Neuronal stem cell (in vitro differentiated cells): ENCODE data around the gene RPL38.

Experiments
- DNase-seq: peaks from one replicate; pipeline ENCODE4 v3.0.0-alpha.2; 2013; ENCODE audit warnings: low spot score
- H2AFZ ChIP-seq: one replicate; pipeline ENCODE4 v1.6.1; 2013; ENCODE audit warnings: mild to moderate bottlenecking, low read length, inconsistent platforms
- H2AK5ac ChIP-seq: 2 replicates; pipeline ENCODE4 v1.6.1; 2013; ENCODE audit warnings: low read depth, mild to moderate bottlenecking, inconsistent platforms, low read length, moderate library complexity, mixed read lengths
- H2BK120ac ChIP-seq: 2 replicates; pipeline ENCODE4 v1.6.1; 2013; ENCODE audit warnings: low read depth, mild to moderate bottlenecking, inconsistent platforms, low read length, moderate library complexity, mixed read lengths
- H2BK12ac ChIP-seq: one replicate; pipeline ENCODE4 v1.6.1; 2013; ENCODE audit warnings: low read length, inconsistent platforms
- H2BK15ac ChIP-seq: 2 replicates; pipeline ENCODE4 v1.6.1; 2013; ENCODE audit warnings: mild to moderate bottlenecking, low read length, inconsistent platforms, mixed read lengths
- H2BK5ac ChIP-seq: one replicate; pipeline ENCODE4 v1.6.1; 2013; ENCODE audit warnings: inconsistent platforms, mild to moderate bottlenecking, low read length, moderate library complexity
- H3K14ac ChIP-seq: one replicate; pipeline ENCODE4 v1.6.1; 2013; ENCODE audit warnings: low read length, inconsistent platforms
- H3K18ac ChIP-seq: 2 replicates; pipeline ENCODE4 v1.6.1; 2013; ENCODE audit warnings: low read length, inconsistent platforms
- H3K23ac ChIP-seq: 2 replicates; pipeline ENCODE4 v1.6.1; 2013; ENCODE audit warnings: low read depth, mild to moderate bottlenecking, mixed read lengths, low read length, inconsistent platforms; ENCODE audit not compliant: poor library complexity
- H3K27ac ChIP-seq: replicated peaks from 3 replicates; pipeline ENCODE4 v1.5.1; 2013; ENCODE audit warnings: low read length, inconsistent platforms
- H3K27me3 ChIP-seq, 3 experiments: 2 replicates each; pipeline ENCODE4 v1.6.1; 2013; ENCODE audit warnings: low read length in 3 of 3, mild to moderate bottlenecking in 2 of 3, inconsistent platforms in 1 of 3, low read depth in 1 of 3, mixed read lengths in 1 of 3, moderate library complexity in 1 of 3; ENCODE audit not compliant: control insufficient read depth in 3 of 3, insufficient read depth in 3 of 3
- H3K36me3 ChIP-seq, 2 donors: replicated peaks in 1 of 2; 2 replicates each; pipeline ENCODE4 v1.6.1; 2013; ENCODE audit warnings: low read length in 2 of 2; ENCODE audit not compliant: control insufficient read depth in 2 of 2, insufficient read depth in 2 of 2
- H3K4ac ChIP-seq: 2 replicates; pipeline ENCODE4 v1.6.1; 2013; ENCODE audit warnings: inconsistent platforms, mild to moderate bottlenecking, low read length, moderate library complexity
- H3K4me1 ChIP-seq, 2 donors: 1 replicate in 1 of 2; 2 replicates in 1 of 2; pipeline ENCODE4 v1.6.1; 2013; ENCODE audit warnings: low read length in 2 of 2, low read depth in 1 of 2; ENCODE audit not compliant: control insufficient read depth in 2 of 2, insufficient read depth in 1 of 2
- H3K4me2 ChIP-seq: one replicate; pipeline ENCODE4 v1.6.1; 2013; ENCODE audit warnings: mild to moderate bottlenecking, low read length, inconsistent platforms; ENCODE audit not compliant: insufficient read depth, poor library complexity, severe bottlenecking
- H3K4me3 ChIP-seq, 2 donors: 2 replicates each; pipeline ENCODE4 v1.5.1; 2013; ENCODE audit warnings: low read length in 2 of 2, mild to moderate bottlenecking in 2 of 2, inconsistent platforms in 1 of 2, moderate library complexity in 1 of 2
- H3K79me1 ChIP-seq: one replicate; pipeline ENCODE4 v1.6.1; 2013; ENCODE audit warnings: low read depth, mild to moderate bottlenecking, inconsistent platforms, low read length, moderate library complexity
- H3K9ac ChIP-seq: one replicate; pipeline ENCODE4 v1.6.1; 2013; ENCODE audit warnings: mild to moderate bottlenecking, low read depth, low read length, inconsistent platforms; ENCODE audit not compliant: poor library complexity
- H3K9me3 ChIP-seq, 2 donors: replicated peaks in 1 of 2; 2 replicates each; pipeline versions ENCODE3 to v1.6.1; 2013; ENCODE audit warnings: low read length in 2 of 2, mild to moderate bottlenecking in 2 of 2, inconsistent platforms in 1 of 2, low read depth in 1 of 2, mixed read lengths in 1 of 2, moderate library complexity in 1 of 2; ENCODE audit not compliant: control insufficient read depth in 2 of 2, insufficient read depth in 1 of 2
- H4K8ac ChIP-seq: one replicate; pipeline ENCODE4 v1.6.1; 2013; ENCODE audit warnings: low read depth, mild to moderate bottlenecking, inconsistent platforms, low read length, moderate library complexity
- H4K91ac ChIP-seq: one replicate; pipeline ENCODE4 v1.6.1; 2013; ENCODE audit warnings: low read length, low read depth, mild to moderate bottlenecking, inconsistent platforms; ENCODE audit not compliant: poor library complexity
- WGBS, 2 donors: extraction: QIAGEN DNeasy Blood & Tissue Kit; methylation state at CpG; one replicate each; pipeline ENCODE4 v1.1.7; 2013; ENCODE audit warnings: missing lambda C conversion rate in 2 of 2, mixed read lengths in 1 of 2; ENCODE audit not compliant: insufficient read length in 2 of 2, insufficient replicate concordance in 1 of 2; ENCODE audit errors: extremely low coverage in 2 of 2; 5-methylcytosine and 5-hydroxymethylcytosine counted together

Gene RPL38

DNA sequence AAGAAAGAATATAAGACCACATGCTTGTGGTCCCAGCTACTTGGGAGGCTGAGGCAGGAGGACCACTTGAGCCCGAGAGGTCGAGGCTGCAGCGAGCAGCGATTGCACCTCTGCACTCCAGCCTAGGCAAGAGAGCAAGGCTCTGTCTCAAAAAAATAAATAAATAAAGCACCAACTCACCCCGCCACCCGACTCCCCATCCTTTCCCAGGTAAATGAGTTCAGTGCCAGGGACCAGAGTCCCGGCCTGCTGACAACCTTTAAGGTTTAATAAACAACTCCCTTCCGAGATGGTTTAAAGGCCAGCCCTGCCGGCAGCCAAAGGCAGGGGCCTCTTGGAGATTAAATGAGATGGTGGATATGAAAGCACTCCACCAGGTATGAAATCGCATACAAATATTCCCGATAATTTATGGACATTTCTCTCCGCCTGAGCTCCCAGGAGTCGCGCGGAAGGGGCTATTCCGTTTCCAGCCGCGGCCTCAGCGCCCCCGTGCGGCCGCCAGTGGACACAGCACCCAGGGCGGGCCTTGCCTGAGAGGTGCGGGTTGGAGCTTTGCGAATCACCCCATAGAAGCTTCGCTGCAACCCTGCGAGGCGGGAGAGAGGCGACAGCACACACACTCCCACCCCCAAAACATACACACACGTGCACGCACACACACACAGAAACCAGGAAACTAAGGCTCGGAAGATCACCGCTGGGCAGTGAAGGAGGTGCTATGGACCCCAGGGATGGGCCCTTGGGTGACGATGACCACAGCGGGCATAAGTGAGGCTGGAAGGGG is 4.0 kb upstream of the RPL38 start:
- Histone ChIP-seq H3K79me1 (no peaks in the 10 kb centered on the region), H3K27me3 (peaks cover 0 to 59% (median 5%) of the 10 kb centered on the region in 3 experiments), H3K14ac (no peak overlapping the region), H3K9ac (no peak overlapping the region), H4K91ac (no peak overlapping the region), H2AK5ac (no peak overlapping the region), H3K4me1 (peaks cover 12 to 15% of the 10 kb centered on the region in 2 donors), H3K23ac (no peak overlapping the region), H3K4ac (no peak overlapping the region), H2BK12ac (peak overlapping the region; percentile 65), H3K27ac (no peak overlapping the region), H3K4me3 (no peak overlapping the region), H2AFZ (peak overlapping the region; percentile 77), H2BK15ac (peak overlapping the region; percentile 13), H3K36me3 (peaks cover 0 to 6% of the 10 kb centered on the region in 2 donors), H3K9me3 (no peaks in the 10 kb centered on the region), H3K4me2 (no peak overlapping the region), H2BK5ac (no peak overlapping the region), H3K18ac (peak overlapping the region; percentile 89), H2BK120ac (no peak overlapping the region), H4K8ac (peak overlapping the region; percentile 94)
- WGBS, 2 donors: no CpG with 5 or more reads among the region's 35 CpGs
- DNase-seq: peak; percentile 65

DNA sequence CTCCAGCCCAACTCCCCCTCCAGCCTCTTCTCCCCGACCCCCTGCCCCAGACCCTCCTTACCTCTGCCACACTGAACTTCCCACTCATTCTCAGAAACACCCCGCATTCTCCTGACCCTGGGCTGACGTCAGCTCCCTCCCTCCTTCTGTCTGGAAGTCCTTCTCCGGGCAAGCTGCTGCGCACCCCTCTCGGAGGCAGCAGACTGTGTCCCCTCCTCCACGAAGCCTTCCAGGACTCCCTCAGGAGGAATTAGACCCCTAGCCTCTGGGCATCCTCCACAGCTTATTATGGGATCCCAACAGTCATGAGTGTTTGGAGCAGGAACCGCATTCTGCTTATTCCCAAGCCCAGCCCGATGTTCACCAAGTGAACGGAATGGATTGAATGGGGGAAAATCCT is 3.4 kb upstream of the RPL38 start:
- Histone ChIP-seq H2BK5ac (no peak overlapping the region), H3K18ac (peak overlapping the region; percentile 89), H2BK120ac (no peak overlapping the region), H3K27ac (no peak overlapping the region), H3K4me1 (peaks cover 12 to 21% of the 10 kb centered on the region in 2 donors), H3K79me1 (peaks cover 3% of the 10 kb centered on the region), H3K27me3 (peaks cover 0 to 53% (median 5%) of the 10 kb centered on the region in 3 experiments), H3K9ac (no peak overlapping the region), H4K91ac (no peak overlapping the region), H3K4ac (no peak overlapping the region), H3K9me3 (no peaks in the 10 kb centered on the region), H3K23ac (no peak overlapping the region), H2BK12ac (peak overlapping the region; percentile 65), H3K4me2 (no peak overlapping the region), H3K4me3 (no peak overlapping the region), H3K14ac (no peak overlapping the region), H3K36me3 (peaks cover 3 to 12% of the 10 kb centered on the region in 2 donors), H2AFZ (no peak overlapping the region), H4K8ac (no peak overlapping the region), H2BK15ac (peak overlapping the region; percentile 13), H2AK5ac (peak overlapping the region; percentile 84)
- no CpG with 5 or more reads among the region's 10 CpGs for WGBS, 2 donors
- no peak for DNase-seq

DNA sequence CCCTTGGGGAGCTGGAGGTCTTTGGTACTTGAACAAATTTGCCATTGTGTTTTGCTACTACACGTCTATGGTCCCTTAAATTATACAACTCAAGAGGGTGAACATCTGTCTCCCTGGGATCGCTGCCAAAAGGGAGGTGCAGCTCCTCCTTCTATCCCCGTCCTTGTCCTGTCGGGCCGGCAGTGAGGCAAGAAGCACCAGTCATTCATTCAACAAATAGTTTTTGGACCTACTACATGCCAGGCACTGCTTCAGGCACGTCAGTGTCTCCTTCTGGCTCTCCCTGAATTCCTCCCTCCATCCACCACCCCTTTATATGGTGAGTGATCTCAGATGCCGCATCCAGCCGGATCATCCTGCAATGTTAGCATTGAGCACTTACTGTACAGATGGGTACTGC is 2.2 kb upstream of the RPL38 start:
- H3K4me1 ChIP-seq: peaks cover 12 to 22% of the 10 kb centered on the region in 2 donors
- H2BK12ac ChIP-seq: peak overlapping the region; percentile 4
- H3K27me3 ChIP-seq: peaks cover 0 to 41% (median 5%) of the 10 kb centered on the region in 3 experiments
- WGBS, 2 donors: no CpG with 5 or more reads among the region's 8 CpGs
- H4K8ac ChIP-seq: no peak overlapping the region
- H2AFZ ChIP-seq: no peak overlapping the region
- no peak for DNase-seq
- H3K9ac ChIP-seq: no peak overlapping the region
- H2BK15ac ChIP-seq: no peak overlapping the region
- H3K18ac ChIP-seq: no peak overlapping the region
- no peak overlapping the region for H3K4me3 ChIP-seq
- no peak overlapping the region for H3K4me2 ChIP-seq
- H3K4ac ChIP-seq: no peak overlapping the region
- no peaks in the 10 kb centered on the region for H3K9me3 ChIP-seq
- no peak overlapping the region for H2BK120ac ChIP-seq
- H4K91ac ChIP-seq: no peak overlapping the region
- no peak overlapping the region for H3K14ac ChIP-seq
- no peak overlapping the region for H2AK5ac ChIP-seq
- no peak overlapping the region for H3K23ac ChIP-seq
- no peak overlapping the region for H3K27ac ChIP-seq
- peaks cover 11 to 23% of the 10 kb centered on the region in 2 donors for H3K36me3 ChIP-seq
- no peak overlapping the region for H2BK5ac ChIP-seq
- peaks cover 3% of the 10 kb centered on the region for H3K79me1 ChIP-seq

DNA sequence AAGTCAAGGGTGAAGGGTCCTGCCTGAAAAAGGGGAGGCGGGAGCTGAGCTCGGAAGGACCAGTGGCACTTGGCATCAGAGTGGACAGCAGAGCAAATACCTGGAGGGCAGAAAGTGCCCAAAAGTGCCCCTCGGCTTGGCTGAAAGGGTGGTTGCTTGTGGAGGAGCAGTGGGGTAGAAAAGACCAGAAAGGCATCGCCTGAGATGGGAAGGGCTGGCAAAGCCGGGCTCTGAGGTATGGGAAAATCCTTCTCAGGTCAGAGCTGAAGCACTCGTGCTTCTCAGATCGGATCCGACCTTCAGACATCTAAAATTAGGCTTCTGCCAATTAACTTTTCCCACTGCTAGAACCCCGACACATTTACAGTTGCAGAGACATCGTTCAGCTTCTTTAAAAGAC is 1.5 kb upstream of the RPL38 start:
- H3K4ac ChIP-seq: no peak overlapping the region
- no peak overlapping the region for H2AFZ ChIP-seq
- H2BK120ac ChIP-seq: no peak overlapping the region
- H3K4me2 ChIP-seq: no peak overlapping the region
- no peak overlapping the region for H3K18ac ChIP-seq
- H3K23ac ChIP-seq: no peak overlapping the region
- H3K4me1 ChIP-seq: peaks cover 7 to 18% of the 10 kb centered on the region in 2 donors
- H3K27ac ChIP-seq: no peak overlapping the region
- no peak overlapping the region for H3K9ac ChIP-seq
- no peak overlapping the region for H3K14ac ChIP-seq
- no peak overlapping the region for H2BK5ac ChIP-seq
- no peak overlapping the region for H2BK15ac ChIP-seq
- H2BK12ac ChIP-seq: no peak overlapping the region
- no peak overlapping the region for H4K91ac ChIP-seq
- no CpG with 5 or more reads among the region's 10 CpGs for WGBS, 2 donors
- H2AK5ac ChIP-seq: no peak overlapping the region
- peaks cover 0 to 34% (median 5%) of the 10 kb centered on the region in 3 experiments for H3K27me3 ChIP-seq
- no peak overlapping the region for H4K8ac ChIP-seq
- H3K4me3 ChIP-seq: no peak overlapping the region
- H3K79me1 ChIP-seq: peaks cover 5% of the 10 kb centered on the region
- no peaks in the 10 kb centered on the region for H3K9me3 ChIP-seq
- no peak for DNase-seq
- peaks cover 14 to 30% of the 10 kb centered on the region in 2 donors for H3K36me3 ChIP-seq
